Prostate gland (tissue), 2 donors: ENCODE results near the gene PCNT. TPM values are rescaled to one million over a fixed set of nuclear protein-coding genes. Genes with fewer than 3 reads are reported as not detected.

Experiments
- DNase-seq: peaks from one replicate; pipeline ENCODE4 v3.0.0-alpha.2; 2019; ENCODE audit warnings: low spot score
- H3K27ac ChIP-seq, 2 donors: fragments of 200-600 bp; sonication (generic); 2 replicates each; pipeline ENCODE4 v1.5.1; 2017 to 2019
- H3K27me3 ChIP-seq: fragments of 200-600 bp; sonication (generic); replicated peaks from 2 replicates; pipeline ENCODE4 v1.5.1; 2019; ENCODE audit not compliant: insufficient read depth
- H3K36me3 ChIP-seq, 2 donors: fragments of 200-600 bp; sonication (generic); 1 replicate in 1 of 2; 2 replicates in 1 of 2; pipeline versions ENCODE4 v1.5.1 to v1.8.1; 2017 to 2019
- H3K4me1 ChIP-seq: fragments of 200-600 bp; sonication (generic); replicated peaks from 2 replicates; pipeline ENCODE4 v1.5.1; 2019
- H3K4me3 ChIP-seq, 2 donors: fragments of 200-600 bp; sonication (generic); 2 replicates each; pipeline ENCODE4 v1.5.1; 2017 to 2019
- H3K9me3 ChIP-seq: fragments of 200-600 bp; sonication (generic); 2 replicates; pipeline ENCODE4 v1.5.1; 2017
- POLR2A ChIP-seq: fragments of 450-650 bp; IDR thresholded peaks from one replicate; pipeline ENCODE4 v1.6.1; 2016; ENCODE audit warnings: antibody characterized with exemption, mild to moderate bottlenecking
- POLR2AphosphoS5 ChIP-seq: sonication (generic); formaldehyde crosslinking; IDR thresholded peaks from one replicate; pipeline ENCODE4 v1.6.1; 2017; ENCODE audit warnings: antibody characterized with exemption
- WGBS: methylation state at CpG from one replicate; pipeline ENCODE4 v1.1.5; 2018; 5-methylcytosine and 5-hydroxymethylcytosine counted together
- intact Hi-C: fragments of 100-400 bp; cut with DNase I; formaldehyde crosslinking; loops from one replicate; pipeline ENCODE4 v1.14.2; 2022
- total RNA-seq, 2 donors: library from RNA; depleted of rRNA; stranded (reverse); fragments of >200 nt; gene quantifications; one replicate each; pipeline ENCODE4 v1.1.0, GENCODE V29; 2016
- TF ChIP-seq, protein P1 (sequence below), 4 experiments: fragments of 200-600 bp in 2 of 4; fragments of 450-650 bp in 2 of 4; sonication (generic) in 2 of 4; IDR thresholded peaks; 1 replicate in 3 of 4; 2 replicates in 1 of 4; pipeline ENCODE4 v1.5.1; 2016 to 2019; ENCODE audit warnings: antibody characterized with exemption in 4 of 4, mild to moderate bottlenecking in 2 of 4, moderate library complexity in 2 of 4

PCNT gene
- total RNA-seq, 2 donors from 2014 or later, result 33.8 to 70.9 TPM

DNA sequence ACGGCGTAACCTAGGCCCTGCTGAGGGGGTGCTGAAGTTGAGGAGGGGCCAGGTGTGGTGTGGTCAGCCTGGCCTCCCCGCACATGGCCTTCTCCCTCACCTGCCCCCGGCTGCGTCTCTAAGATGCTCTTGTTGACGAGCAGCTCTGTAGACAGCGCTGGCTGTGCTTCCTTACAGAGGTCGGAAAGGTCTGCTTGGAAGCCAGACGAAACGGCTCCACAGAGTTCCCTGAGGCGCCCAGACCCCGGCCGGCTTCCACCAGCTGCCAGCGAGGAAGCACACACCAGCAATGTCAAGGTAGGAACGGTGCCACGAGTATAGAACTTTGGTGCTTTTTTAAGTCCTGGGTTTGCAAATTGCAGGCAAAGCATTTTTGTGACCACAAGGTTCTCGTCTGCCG lies 116.0 kb downstream of the PCNT start:
- no peak overlapping the region for H3K27ac ChIP-seq
- DNase-seq, result no peak
- no peak for TF ChIP-seq POLR2AphosphoS5
- TF ChIP-seq POLR2A, result no peak
- TF ChIP-seq, protein P1, sequence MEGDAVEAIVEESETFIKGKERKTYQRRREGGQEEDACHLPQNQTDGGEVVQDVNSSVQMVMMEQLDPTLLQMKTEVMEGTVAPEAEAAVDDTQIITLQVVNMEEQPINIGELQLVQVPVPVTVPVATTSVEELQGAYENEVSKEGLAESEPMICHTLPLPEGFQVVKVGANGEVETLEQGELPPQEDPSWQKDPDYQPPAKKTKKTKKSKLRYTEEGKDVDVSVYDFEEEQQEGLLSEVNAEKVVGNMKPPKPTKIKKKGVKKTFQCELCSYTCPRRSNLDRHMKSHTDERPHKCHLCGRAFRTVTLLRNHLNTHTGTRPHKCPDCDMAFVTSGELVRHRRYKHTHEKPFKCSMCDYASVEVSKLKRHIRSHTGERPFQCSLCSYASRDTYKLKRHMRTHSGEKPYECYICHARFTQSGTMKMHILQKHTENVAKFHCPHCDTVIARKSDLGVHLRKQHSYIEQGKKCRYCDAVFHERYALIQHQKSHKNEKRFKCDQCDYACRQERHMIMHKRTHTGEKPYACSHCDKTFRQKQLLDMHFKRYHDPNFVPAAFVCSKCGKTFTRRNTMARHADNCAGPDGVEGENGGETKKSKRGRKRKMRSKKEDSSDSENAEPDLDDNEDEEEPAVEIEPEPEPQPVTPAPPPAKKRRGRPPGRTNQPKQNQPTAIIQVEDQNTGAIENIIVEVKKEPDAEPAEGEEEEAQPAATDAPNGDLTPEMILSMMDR (IDR thresholded peaks at IDR 0.05), result no peak
- intact Hi-C loops, result no loop called here
- H3K27me3 ChIP-seq, result no peaks in the 10 kb centered on the region
- no peaks in the 10 kb centered on the region for H3K4me1 ChIP-seq
- H3K4me3 ChIP-seq, result no peak overlapping the region
- no peaks in the 10 kb centered on the region for H3K9me3 ChIP-seq
- peaks cover 0 to 1% of the 10 kb centered on the region in 2 donors for H3K36me3 ChIP-seq
- 84% methylated on average over 18 of the region's 18 CpGs for WGBS

DNA sequence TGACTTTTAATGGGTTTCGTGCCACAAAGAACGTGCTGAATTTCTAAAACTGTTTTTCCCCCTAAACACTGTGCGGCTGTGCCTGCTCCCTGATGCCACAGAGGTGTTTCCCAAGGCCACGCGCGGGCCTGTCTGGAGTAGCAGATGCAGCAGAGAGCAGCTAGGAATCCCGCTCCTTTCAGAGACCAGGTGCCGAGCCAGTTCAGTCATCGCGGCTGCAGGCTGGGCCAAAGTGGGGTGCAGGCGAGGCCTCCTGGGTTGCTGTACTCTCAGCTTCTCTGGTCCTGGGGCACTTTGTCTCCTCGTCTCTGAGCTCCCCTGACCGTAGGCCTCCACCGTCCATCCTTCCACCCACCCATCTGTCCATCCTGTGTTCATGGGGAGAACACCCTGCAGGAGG lies 117.4 kb downstream of the PCNT start:
- intact Hi-C loops, result no loop called here
- Histone ChIP-seq H3K36me3 (no peaks in the 10 kb centered on the region), H3K4me3 (no peak overlapping the region), H3K27me3 (no peaks in the 10 kb centered on the region), H3K9me3 (no peaks in the 10 kb centered on the region), H3K27ac (no peak overlapping the region), H3K4me1 (no peaks in the 10 kb centered on the region)
- no peak for DNase-seq
- WGBS, result 92% methylated on average over 14 of the region's 14 CpGs
- TF ChIP-seq POLR2AphosphoS5, result no peak
- TF ChIP-seq, protein P1 (IDR thresholded peaks at IDR 0.05), result no peak
- no peak for TF ChIP-seq POLR2A

DNA sequence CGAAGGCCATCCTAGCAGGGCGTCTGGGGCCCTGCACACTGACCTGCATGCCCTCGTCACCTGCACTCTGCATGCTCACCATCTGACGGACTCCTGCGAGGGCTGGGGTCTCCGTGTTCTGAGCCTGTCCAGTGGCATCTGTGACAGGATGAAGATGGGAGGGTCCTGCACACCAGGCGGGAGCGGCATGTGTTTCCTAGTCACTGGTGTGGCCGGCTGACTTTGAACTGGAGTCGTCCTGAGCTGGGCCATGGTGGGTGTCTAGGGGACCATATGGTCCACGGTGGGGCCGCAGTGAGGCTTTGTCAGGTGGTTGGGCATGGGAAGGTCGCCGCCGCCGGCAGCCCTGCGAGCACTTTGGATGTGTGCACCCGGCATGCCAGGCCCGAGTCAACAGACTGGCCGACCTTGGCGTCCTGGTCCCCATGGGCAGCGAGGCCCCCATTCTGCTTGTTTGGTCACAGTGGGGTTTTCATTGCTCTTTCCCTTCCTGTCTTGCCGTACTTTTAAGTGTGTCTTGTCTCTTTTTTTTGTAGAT lies 118.1 kb downstream of the PCNT start:
- TF ChIP-seq POLR2A (no peak), POLR2AphosphoS5 (no peak)
- TF ChIP-seq, protein P1 (IDR thresholded peaks at IDR 0.05), result no peak
- no peaks in the 10 kb centered on the region for H3K27me3 ChIP-seq
- no peak overlapping the region for H3K4me3 ChIP-seq
- no peaks in the 10 kb centered on the region for H3K9me3 ChIP-seq
- H3K36me3 ChIP-seq, result no peaks in the 10 kb centered on the region
- H3K27ac ChIP-seq, result no peak overlapping the region
- no peaks in the 10 kb centered on the region for H3K4me1 ChIP-seq
- 94% methylated on average over 23 of the region's 23 CpGs for WGBS
- no peak for DNase-seq
- intact Hi-C loops, result no loop called here

DNA sequence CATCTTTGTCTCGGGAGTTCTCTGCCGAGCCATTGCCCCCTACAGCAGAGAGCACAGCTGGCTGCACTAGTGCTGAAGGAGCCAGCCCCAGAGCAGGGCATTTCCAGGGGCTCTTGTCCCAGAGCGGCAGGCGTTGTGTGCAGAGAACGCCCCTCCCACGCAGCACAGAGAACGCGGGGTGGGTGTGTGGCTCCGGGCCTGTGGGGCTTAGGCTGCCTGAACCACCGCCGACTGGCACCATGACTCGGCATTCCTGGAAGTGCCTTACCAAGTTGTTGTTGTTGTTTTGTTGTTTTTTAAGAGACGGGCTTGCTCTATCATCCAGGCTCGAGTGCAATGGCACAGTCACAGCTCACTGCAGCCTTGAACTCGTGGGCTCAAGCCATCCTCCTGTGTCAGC lies 119.0 kb downstream of the PCNT start:
- H3K4me1 ChIP-seq, result no peaks in the 10 kb centered on the region
- no peaks in the 10 kb centered on the region for H3K9me3 ChIP-seq
- intact Hi-C loops, result no loop called here
- H3K36me3 ChIP-seq, result no peaks in the 10 kb centered on the region
- 89% methylated on average over 15 of the region's 15 CpGs for WGBS
- TF ChIP-seq POLR2AphosphoS5 (no peak), POLR2A (no peak)
- TF ChIP-seq, protein P1 (IDR thresholded peaks at IDR 0.05), result no peak
- H3K27me3 ChIP-seq, result no peaks in the 10 kb centered on the region
- DNase-seq, result no peak
- no peak overlapping the region for H3K4me3 ChIP-seq
- H3K27ac ChIP-seq, result no peak overlapping the region

DNA sequence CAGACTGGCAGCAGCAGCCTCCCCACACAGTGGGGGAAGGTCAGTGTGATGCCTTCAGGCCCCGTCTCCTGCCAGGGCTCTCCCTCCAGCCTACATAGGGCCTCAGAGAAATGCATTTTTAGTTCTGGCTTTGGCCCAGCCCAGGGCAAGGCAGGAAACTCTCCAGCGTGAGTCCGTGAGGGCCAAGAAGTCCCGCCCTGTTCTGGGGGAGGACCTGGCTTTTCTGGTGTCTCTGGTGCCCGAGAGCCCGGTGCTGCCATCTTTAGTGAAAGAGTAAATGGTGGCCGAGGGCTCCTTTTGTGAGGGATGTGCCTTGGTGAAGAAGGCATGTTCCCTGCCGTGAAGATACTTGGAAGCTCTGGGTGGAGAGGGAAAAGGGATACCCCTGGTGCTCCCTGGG lies 120.0 kb downstream of the PCNT start:
- H3K27me3 ChIP-seq, result no peaks in the 10 kb centered on the region
- TF ChIP-seq POLR2A, result no peak
- TF ChIP-seq, protein P1 (IDR thresholded peaks at IDR 0.05), result no peak
- TF ChIP-seq POLR2AphosphoS5, result no peak
- no peaks in the 10 kb centered on the region for H3K9me3 ChIP-seq
- H3K4me1 ChIP-seq, result no peaks in the 10 kb centered on the region
- DNase-seq, result no peak
- no peaks in the 10 kb centered on the region for H3K36me3 ChIP-seq
- intact Hi-C loops, result no loop called here
- WGBS, result 58% methylated on average over 8 of the region's 8 CpGs
- no peak overlapping the region for H3K27ac ChIP-seq
- no peak overlapping the region for H3K4me3 ChIP-seq
